ENCODE results near the gene RSRC1. TPM values are rescaled to one million over a fixed set of nuclear protein-coding genes. Genes with fewer than 3 reads are reported as not detected.
"Not testable (repeated sequence)": the region's sequence is repeated elsewhere in the genome, so short reads cannot be mapped to it uniquely, and the experiment has no call there.

The RSRC1 gene
- total RNA-seq, 2 experiments from 2014 or later: 42.9 to 48.9 TPM

GRCh38 chr3:158167737-158168557 is 58.1 kb downstream of the RSRC1 start:
- ATAC-seq (ENCODE audit: low read depth): no peak
- H3K36me3 Mint-ChIP-seq: peaks cover 25% of the 10 kb centered on the region

DNA sequence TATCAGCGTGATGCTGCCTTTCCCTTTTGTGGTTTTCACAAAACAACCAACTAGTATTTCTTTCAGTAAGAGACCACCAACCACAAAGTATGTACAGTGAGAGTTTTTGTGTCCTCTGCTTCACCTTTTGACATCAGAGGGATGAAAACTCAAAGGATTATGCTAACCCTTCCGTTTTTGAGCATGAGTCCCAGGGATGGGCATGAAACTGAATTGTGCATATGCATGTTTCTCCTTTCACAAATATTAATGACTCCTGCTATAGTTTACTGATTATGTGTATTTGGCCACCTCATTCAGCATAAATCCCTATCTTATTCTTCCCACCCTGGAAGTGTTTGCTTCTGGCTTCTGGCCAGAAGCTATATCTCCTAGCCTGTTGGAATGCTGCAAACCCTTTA is 59.2 kb downstream of the RSRC1 start:
- H3K4me3 Mint-ChIP-seq: no peak overlapping the region
- no peaks in the 10 kb centered on the region for H3K27me3 Mint-ChIP-seq
- peaks cover 5% of the 10 kb centered on the region for H3K4me1 Mint-ChIP-seq
- H3K27ac Mint-ChIP-seq: no peak overlapping the region
- ATAC-seq (ENCODE audit: low read depth) (no peak), DNase-seq (no peak)
- POLR2A ChIA-PET: no interaction called here
- H3K9me3 Mint-ChIP-seq: no peaks in the 10 kb centered on the region
- H3K36me3 Mint-ChIP-seq: peaks cover 25% of the 10 kb centered on the region

More at GRCh38 chr3:158167737-158168557, 58.1 kb downstream of the RSRC1 start:
- no peak overlapping the region for H3K27ac Mint-ChIP-seq
- peaks cover 5% of the 10 kb centered on the region for H3K4me1 Mint-ChIP-seq
- no peaks in the 10 kb centered on the region for H3K9me3 Mint-ChIP-seq
- no peaks in the 10 kb centered on the region for H3K27me3 Mint-ChIP-seq
- POLR2A ChIA-PET: no interaction called here
- DNase-seq: no peak
- no peak overlapping the region for H3K4me3 Mint-ChIP-seq

- DNase-seq (no peak), ATAC-seq (ENCODE audit: low read depth) (no peak)
- Mint-ChIP-seq H3K27me3 (no peaks in the 10 kb centered on the region), H3K4me1 (no peaks in the 10 kb centered on the region), H3K4me3 (no peak overlapping the region), H3K27ac (no peak overlapping the region), H3K9me3 (peaks cover 9% of the 10 kb centered on the region), H3K36me3 (peaks cover 7% of the 10 kb centered on the region)
- POLR2A ChIA-PET: no interaction called here
Observed at GRCh38 chr3:158181096-158181495, 71.2 kb downstream of the RSRC1 start.

GRCh38 chr3:158185711-158186110 is 75.8 kb downstream of the RSRC1 start:
- peaks cover 2% of the 10 kb centered on the region for H3K9me3 Mint-ChIP-seq
- DNase-seq (no peak), ATAC-seq (ENCODE audit: low read depth) (no peak)
- no peaks in the 10 kb centered on the region for H3K4me1 Mint-ChIP-seq
- no peak overlapping the region for H3K27ac Mint-ChIP-seq
- no peaks in the 10 kb centered on the region for H3K36me3 Mint-ChIP-seq
- H3K27me3 Mint-ChIP-seq: no peaks in the 10 kb centered on the region
- no peak overlapping the region for H3K4me3 Mint-ChIP-seq
- POLR2A ChIA-PET: no interaction called here

DNA sequence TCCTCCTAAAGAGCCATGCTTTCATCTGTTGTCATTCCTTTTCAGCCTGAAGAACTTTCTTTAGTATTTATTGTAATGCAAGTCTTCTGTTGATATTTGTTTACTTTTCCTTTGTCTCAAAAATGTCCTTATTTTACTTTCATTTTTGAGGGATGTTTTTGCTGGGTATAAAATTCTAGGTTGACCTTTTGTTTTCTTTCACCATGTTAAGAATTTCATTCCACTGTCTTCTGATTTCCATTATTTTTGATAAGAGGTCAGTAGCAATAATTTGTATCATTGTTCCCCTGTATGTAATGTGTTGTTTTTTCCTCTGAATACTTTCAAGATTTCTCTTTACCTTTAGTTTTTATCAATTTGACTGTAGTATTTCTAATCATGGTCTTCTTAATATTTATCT is 91.1 kb downstream of the RSRC1 start:
- DNase-seq (no peak), ATAC-seq (ENCODE audit: low read depth) (no peak)
- H3K27ac Mint-ChIP-seq: no peak overlapping the region
- no peak overlapping the region for H3K4me3 Mint-ChIP-seq
- peaks cover 24% of the 10 kb centered on the region for H3K9me3 Mint-ChIP-seq
- H3K27me3 Mint-ChIP-seq: no peaks in the 10 kb centered on the region
- POLR2A ChIA-PET: no interaction called here
- peaks cover 55% of the 10 kb centered on the region for H3K36me3 Mint-ChIP-seq
- H3K4me1 Mint-ChIP-seq: no peaks in the 10 kb centered on the region

DNA sequence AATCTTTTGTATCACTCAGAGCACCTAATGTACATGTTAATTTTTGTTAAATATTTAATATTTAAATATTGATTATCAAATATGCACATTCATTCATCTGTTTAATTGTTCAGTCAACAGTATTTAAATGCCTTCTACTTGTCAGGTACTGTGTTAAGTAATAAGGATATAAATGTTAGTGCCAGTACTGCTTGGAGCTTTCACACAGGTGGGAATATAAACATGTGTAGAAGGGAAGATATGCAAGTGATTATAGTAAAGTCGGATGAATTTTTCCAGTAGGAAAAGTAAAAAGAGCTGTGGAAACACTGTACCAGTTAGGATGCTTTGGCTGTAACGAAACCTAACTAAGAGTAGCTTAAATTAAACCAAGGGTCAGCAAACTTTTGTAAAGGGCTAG is 95.4 kb downstream of the RSRC1 start:
- POLR2A ChIA-PET: no interaction called here
- ATAC-seq (ENCODE audit: low read depth): no peak
- Mint-ChIP-seq H3K27me3 (no peaks in the 10 kb centered on the region), H3K27ac (no peak overlapping the region), H3K9me3 (peaks cover 14% of the 10 kb centered on the region), H3K4me1 (peaks cover 2% of the 10 kb centered on the region), H3K36me3 (peaks cover 35% of the 10 kb centered on the region), H3K4me3 (no peak overlapping the region)
- DNase-seq: no peak

DNA sequence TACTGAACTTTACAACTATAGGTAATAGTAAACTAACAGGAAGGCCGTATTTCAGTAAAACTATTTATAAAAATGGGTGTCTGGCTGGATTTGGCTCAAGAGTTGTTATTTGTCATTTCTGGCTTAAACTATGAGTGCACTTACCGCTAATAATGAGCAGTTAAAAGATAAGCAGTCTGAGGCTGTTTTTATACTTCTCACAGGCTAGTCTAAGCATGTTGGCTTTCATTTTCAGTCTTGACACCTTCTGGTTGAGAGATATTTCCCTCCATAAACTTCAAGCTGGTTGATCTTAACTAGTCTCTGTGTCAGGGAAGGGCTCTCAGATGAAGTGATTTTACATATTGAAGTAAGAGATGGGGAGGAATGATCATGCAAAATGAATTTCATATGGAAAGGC is 96.1 kb downstream of the RSRC1 start:
- Mint-ChIP-seq H3K4me1 (peaks cover 2% of the 10 kb centered on the region), H3K27me3 (no peaks in the 10 kb centered on the region), H3K36me3 (peaks cover 29% of the 10 kb centered on the region), H3K9me3 (peaks cover 11% of the 10 kb centered on the region), H3K4me3 (no peak overlapping the region), H3K27ac (no peak overlapping the region)
- ATAC-seq (ENCODE audit: low read depth): no peak
- POLR2A ChIA-PET: no interaction called here
- no peak for DNase-seq

DNA sequence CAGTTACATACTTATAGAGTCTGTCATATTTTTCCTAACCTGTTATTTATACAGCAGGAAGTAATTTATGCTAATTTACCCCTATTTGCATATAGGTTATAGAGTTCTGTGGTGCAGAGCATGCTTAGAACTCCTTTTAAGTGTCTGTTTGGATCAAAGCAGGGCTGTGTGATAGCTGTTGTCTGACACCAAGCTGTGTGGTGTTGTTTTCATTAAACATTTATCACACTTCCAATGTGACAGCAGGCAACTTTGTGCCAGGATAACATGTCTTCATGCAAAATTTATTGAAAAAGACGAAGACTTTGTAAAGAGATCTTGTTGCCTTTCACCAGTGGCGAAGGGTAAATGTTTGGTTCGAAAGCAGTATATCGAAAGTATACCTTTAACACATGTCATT is 100.2 kb downstream of the RSRC1 start:
- no peak for ATAC-seq (ENCODE audit: low read depth)
- H3K4me3 Mint-ChIP-seq: no peak overlapping the region
- no peaks in the 10 kb centered on the region for H3K27me3 Mint-ChIP-seq

GRCh38 chr3:158213461-158213860 is 103.6 kb downstream of the RSRC1 start:
- Mint-ChIP-seq H3K27me3 (no peaks in the 10 kb centered on the region), H3K9me3 (peaks cover 2% of the 10 kb centered on the region), H3K27ac (no peak overlapping the region), H3K4me1 (no peaks in the 10 kb centered on the region), H3K4me3 (no peak overlapping the region), H3K36me3 (peaks cover 13% of the 10 kb centered on the region)
- ATAC-seq (ENCODE audit: low read depth): no peak
- no peak for DNase-seq
- POLR2A ChIA-PET: no interaction called here

More for the DNA sequence above, 100.2 kb downstream of the RSRC1 start:
- Mint-ChIP-seq H3K27ac (no peak overlapping the region), H3K4me1 (peaks cover 2% of the 10 kb centered on the region), H3K9me3 (no peaks in the 10 kb centered on the region), H3K36me3 (peaks cover 10% of the 10 kb centered on the region)
- POLR2A ChIA-PET: no interaction called here
- DNase-seq: no peak

- ATAC-seq (ENCODE audit: low read depth) (no peak), DNase-seq (no peak)
- Mint-ChIP-seq H3K27ac (no peak overlapping the region), H3K4me3 (no peak overlapping the region), H3K9me3 (peaks cover 2% of the 10 kb centered on the region), H3K27me3 (no peaks in the 10 kb centered on the region), H3K36me3 (peaks cover 15% of the 10 kb centered on the region), H3K4me1 (no peaks in the 10 kb centered on the region)
- POLR2A ChIA-PET: no interaction called here
Observed at GRCh38 chr3:158217992-158218391, 108.1 kb downstream of the RSRC1 start.

GRCh38 chr3:158220575-158220974 is 110.7 kb downstream of the RSRC1 start:
- ATAC-seq (ENCODE audit: low read depth) (no peak), DNase-seq (no peak)
- H3K27ac Mint-ChIP-seq: no peak overlapping the region
- H3K4me1 Mint-ChIP-seq: no peaks in the 10 kb centered on the region
- H3K36me3 Mint-ChIP-seq: peaks cover 14% of the 10 kb centered on the region
- peaks cover 2% of the 10 kb centered on the region for H3K9me3 Mint-ChIP-seq
- H3K27me3 Mint-ChIP-seq: no peaks in the 10 kb centered on the region
- POLR2A ChIA-PET: no interaction called here
- no peak overlapping the region for H3K4me3 Mint-ChIP-seq

- Mint-ChIP-seq H3K36me3 (peaks cover 12% of the 10 kb centered on the region), H3K4me3 (no peak overlapping the region), H3K9me3 (peaks cover 2% of the 10 kb centered on the region), H3K27ac (no peak overlapping the region), H3K27me3 (no peaks in the 10 kb centered on the region), H3K4me1 (no peaks in the 10 kb centered on the region)
- DNase-seq: no peak
- POLR2A ChIA-PET: no interaction called here
- ATAC-seq (ENCODE audit: low read depth): no peak
Observed at GRCh38 chr3:158221426-158221825, 111.5 kb downstream of the RSRC1 start.

- Mint-ChIP-seq H3K4me3 (no peak overlapping the region), H3K27ac (no peak overlapping the region), H3K36me3 (peaks cover 13% of the 10 kb centered on the region), H3K9me3 (no peaks in the 10 kb centered on the region), H3K4me1 (peaks cover 3% of the 10 kb centered on the region), H3K27me3 (no peaks in the 10 kb centered on the region)
- no peak for ATAC-seq (ENCODE audit: low read depth)
- POLR2A ChIA-PET: no interaction called here
- no peak for DNase-seq
Observed at GRCh38 chr3:158226429-158226828, 116.5 kb downstream of the RSRC1 start.

DNA sequence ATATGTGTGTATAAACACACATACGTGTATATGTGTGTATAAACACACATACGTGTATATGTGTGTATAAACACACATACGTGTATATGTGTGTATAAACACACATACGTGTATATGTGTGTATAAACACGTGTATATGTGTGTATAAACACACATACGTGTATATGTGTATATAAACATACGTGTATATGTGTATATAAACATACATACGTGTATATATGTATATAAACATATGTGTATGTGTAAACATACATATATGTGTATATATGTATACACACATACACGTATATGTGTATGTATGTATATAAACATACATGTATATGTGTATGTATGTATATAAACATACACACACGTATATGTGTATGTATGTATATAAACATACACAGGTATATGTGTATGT is 119.1 kb downstream of the RSRC1 start:
- not testable (repeated sequence) for H3K4me3 Mint-ChIP-seq, H3K36me3 Mint-ChIP-seq

More for the DNA sequence above, 119.1 kb downstream of the RSRC1 start:
- H3K27ac Mint-ChIP-seq; DNase-seq; POLR2A ChIA-PET; ATAC-seq (ENCODE audit: low read depth); H3K9me3 Mint-ChIP-seq; H3K27me3 Mint-ChIP-seq; H3K4me1 Mint-ChIP-seq: not testable (repeated sequence)

Measured in activated naive CD8-positive, alpha-beta T cell treated with anti-CD3 and anti-CD28 coated beads, Interleukin-2, amount 10 ng/mL, durations not matched to agents 7 days and 5 days (primary cell).